Right lobe of liver (tissue), 4 donors: ENCODE measurements around the gene FAM177A1.

ENCODE experiments used
- CTCF ChIP-seq, 4 donors: fragments of 200-600 bp in 3 of 4; fragments of 450-650 bp in 1 of 4; IDR thresholded peaks; one replicate each; pipeline versions ENCODE4 v1.5.1 to v1.8.0; 2016 to 2022; ENCODE audit warnings: antibody characterized with exemption in 4 of 4, mild to moderate bottlenecking in 2 of 4
- POLR2A ChIP-seq: fragments of 450-650 bp; IDR thresholded peaks from one replicate; pipeline ENCODE4 v1.6.1; 2017; ENCODE audit warnings: antibody characterized with exemption, mild to moderate bottlenecking
- donor health status: DM: no; HTN: no; CAD: no.
- donor health status: DM: no; HTN: no; CAD: no.
- donor health status: DM: no; HTN: yes; CAD: no.

GRCh38 chr14:35051796-35052195 lies 5.7 kb downstream of the FAM177A1 start:
- TF ChIP-seq CTCF (IDR thresholded peaks at IDR 0.05) (no peak), POLR2A (no peak)
